WERI-Rb-1 (cell line): Measurements from ENCODE around the gene TMEM201.

ENCODE experiments used
- DNase-seq: peaks from one replicate; pipeline ENCODE4 v3.0.0-alpha.2; 2020
- H3K27ac ChIP-seq: fragments of 250-450 bp; sonication (Bioruptor Pico); 2 replicates; pipeline ENCODE4 v1.5.1; 2020; ENCODE audit warnings: mild to moderate bottlenecking, moderate library complexity
- H3K27me3 ChIP-seq: fragments of 250-450 bp; sonication (Bioruptor Pico); 2 replicates; pipeline ENCODE4 v1.5.1; 2021; ENCODE audit warnings: mild to moderate bottlenecking, low read depth, moderate library complexity; ENCODE audit not compliant: insufficient read depth, severe bottlenecking
- H3K36me3 ChIP-seq: fragments of 250-450 bp; sonication (Bioruptor Pico); 2 replicates; pipeline ENCODE4 v1.5.1; 2020; ENCODE audit warnings: mild to moderate bottlenecking, moderate library complexity
- H3K4me3 ChIP-seq: 2 replicates; pipeline ENCODE4 v1.5.1; 2011; ENCODE audit warnings: low read depth, mild to moderate bottlenecking, control low read depth, low read length
- H3K9me3 ChIP-seq: fragments of 250-450 bp; sonication (Bioruptor Pico); 2 replicates; pipeline ENCODE4 v1.5.1; 2021; ENCODE audit warnings: mild to moderate bottlenecking, moderate library complexity; ENCODE audit not compliant: severe bottlenecking
- CTCF ChIP-seq: IDR thresholded peaks from 2 replicates; pipeline ENCODE4 v1.5.1; 2011; ENCODE audit warnings: low read depth, mild to moderate bottlenecking, control low read depth, inconsistent platforms, low read length

TMEM201 gene

DNA sequence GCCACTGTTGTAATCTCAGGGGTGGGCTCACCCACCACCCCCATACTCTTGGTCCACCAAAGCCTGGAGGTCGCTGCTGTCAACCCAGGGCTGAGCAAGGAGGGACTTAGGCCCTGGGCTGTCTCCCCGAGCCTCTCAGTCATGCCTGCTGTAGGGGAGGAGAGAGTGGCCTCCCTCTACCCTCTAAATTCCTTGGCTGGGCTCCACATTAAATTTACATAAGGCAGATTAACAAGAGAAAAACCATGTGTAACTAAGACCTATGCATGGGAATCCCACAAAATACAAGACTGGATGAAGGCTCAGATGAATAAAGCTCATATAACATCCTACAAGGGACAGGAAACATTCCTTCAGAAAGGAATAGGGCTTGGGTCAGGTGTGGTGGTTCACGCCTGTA lies 61.1 kb downstream of the TMEM201 start:
- Histone ChIP-seq H3K27ac (no peak overlapping the region), H3K4me3 (no peak overlapping the region), H3K9me3 (no peaks in the 10 kb centered on the region), H3K27me3 (no peaks in the 10 kb centered on the region), H3K36me3 (no peaks in the 10 kb centered on the region)
- TF ChIP-seq CTCF: no peak
- DNase-seq: no peak

DNA sequence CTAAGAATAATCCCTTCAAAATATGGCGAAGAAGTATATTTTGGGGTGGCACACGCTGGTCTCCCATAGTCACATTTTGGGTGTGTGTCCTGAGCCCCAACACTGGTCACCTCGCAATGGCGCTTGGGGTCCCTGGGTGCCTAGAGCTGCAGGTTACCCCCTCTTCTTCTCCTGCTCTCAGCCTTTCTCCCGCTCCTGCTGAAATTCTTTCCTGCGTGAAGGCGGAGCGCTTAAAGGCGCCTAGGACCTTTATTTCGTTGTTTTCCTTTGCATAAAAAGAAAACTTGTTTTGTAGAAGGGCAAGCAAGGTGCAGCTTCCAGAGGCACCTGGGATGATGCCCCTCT lies 62.5 kb downstream of the TMEM201 start:
- H3K9me3 ChIP-seq: no peaks in the 10 kb centered on the region
- DNase-seq: no peak
- no peak for TF ChIP-seq CTCF
- H3K4me3 ChIP-seq: peak overlapping the region; percentile 58
- no peaks in the 10 kb centered on the region for H3K27me3 ChIP-seq
- no peaks in the 10 kb centered on the region for H3K36me3 ChIP-seq
- H3K27ac ChIP-seq: no peak overlapping the region

GRCh38 chr1:9651565-9652378 lies 63.1 kb downstream of the TMEM201 start, which contains the start of gene PIK3CD:
TSS of gene PIK3CD (plus strand) at chr1:9651731. CDS start at chr1:9710456, 58,725 bp downstream.
- peak within 1 kb of the TSS; percentile 58 for H3K4me3 ChIP-seq
- no peaks in the 10 kb centered on the region for H3K27me3 ChIP-seq
- no peaks in the 10 kb centered on the region for H3K36me3 ChIP-seq
- no peaks in the 10 kb centered on the region for H3K9me3 ChIP-seq
- H3K27ac ChIP-seq: no peak within 1 kb of the TSS
- TF ChIP-seq CTCF: no peak
- peak; percentile 48 for DNase-seq

DNA sequence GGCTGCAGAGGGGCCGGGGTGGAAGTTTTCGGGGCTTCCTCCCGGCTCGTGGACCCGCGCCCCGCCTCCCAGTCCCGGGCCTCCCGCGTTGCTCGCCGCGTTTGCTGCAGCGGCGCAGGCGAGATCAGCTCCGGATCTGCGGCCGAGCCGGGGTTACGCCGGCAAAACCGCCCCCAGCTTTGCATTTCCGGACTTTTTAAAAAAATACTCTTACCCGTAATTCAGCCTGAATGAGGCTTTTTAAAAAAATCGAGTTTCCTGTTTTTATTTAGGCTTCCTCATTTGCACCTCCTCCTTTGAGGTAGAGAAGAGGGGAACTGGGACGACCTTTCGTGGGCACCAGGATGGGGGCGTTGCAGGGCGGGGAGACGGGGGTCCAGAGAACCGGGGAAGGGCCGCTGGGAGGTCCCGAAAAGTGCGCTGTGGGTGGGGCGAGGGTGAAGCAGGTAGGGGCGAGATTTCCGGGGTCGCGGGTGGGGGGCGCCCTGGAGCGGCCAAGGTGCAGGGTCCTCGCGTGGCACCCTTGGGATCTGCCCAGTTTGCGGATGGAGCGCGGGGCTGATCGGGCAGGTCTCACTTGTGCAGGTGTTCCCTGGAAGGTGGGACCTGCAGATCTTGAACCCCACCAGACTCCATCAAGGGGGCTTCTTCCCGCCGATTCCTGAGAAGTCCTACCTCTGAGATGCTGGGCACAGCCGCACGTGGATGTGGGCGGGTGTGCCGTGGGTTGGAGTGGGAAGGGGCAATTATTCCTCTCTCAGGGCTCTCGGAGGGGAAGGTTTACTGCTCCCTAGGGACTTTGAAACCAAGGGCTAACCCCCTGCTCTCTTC lies 63.9 kb downstream of the TMEM201 start:
- Histone ChIP-seq H3K4me3 (peak overlapping the region; percentile 58), H3K36me3 (no peaks in the 10 kb centered on the region), H3K27ac (no peak overlapping the region), H3K9me3 (no peaks in the 10 kb centered on the region), H3K27me3 (no peaks in the 10 kb centered on the region)
- no peak for DNase-seq
- no peak for TF ChIP-seq CTCF

DNA sequence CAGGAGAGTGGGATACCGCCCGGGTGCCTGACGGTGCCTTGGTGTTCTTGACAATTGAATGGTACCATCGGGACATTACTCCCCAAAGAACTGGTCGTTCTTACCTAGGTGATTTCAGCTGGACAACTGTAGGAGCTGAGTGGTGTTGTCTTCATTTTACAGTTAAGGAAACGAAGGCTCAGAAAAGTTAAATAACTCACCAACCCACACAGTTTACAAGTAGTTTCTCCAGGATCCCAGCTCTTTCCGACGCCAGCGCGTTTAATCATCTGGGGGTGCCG lies 64.4 kb downstream of the TMEM201 start:
- Histone ChIP-seq H3K36me3 (no peaks in the 10 kb centered on the region), H3K27ac (no peak overlapping the region), H3K4me3 (no peak overlapping the region), H3K9me3 (no peaks in the 10 kb centered on the region), H3K27me3 (no peaks in the 10 kb centered on the region)
- DNase-seq: no peak
- no peak for TF ChIP-seq CTCF
